HG02610 (cell line): ENCODE results near the gene CXorf49B.

Source experiments
- ATAC-seq: cut with Tn5 transposase; IDR thresholded peaks from one replicate; pipeline ENCODE4 v1.9.1; 2021; ENCODE audit warnings: mild to moderate bottlenecking, moderate library complexity; ENCODE audit not compliant: unreplicated experiment

Gene CXorf49B

DNA sequence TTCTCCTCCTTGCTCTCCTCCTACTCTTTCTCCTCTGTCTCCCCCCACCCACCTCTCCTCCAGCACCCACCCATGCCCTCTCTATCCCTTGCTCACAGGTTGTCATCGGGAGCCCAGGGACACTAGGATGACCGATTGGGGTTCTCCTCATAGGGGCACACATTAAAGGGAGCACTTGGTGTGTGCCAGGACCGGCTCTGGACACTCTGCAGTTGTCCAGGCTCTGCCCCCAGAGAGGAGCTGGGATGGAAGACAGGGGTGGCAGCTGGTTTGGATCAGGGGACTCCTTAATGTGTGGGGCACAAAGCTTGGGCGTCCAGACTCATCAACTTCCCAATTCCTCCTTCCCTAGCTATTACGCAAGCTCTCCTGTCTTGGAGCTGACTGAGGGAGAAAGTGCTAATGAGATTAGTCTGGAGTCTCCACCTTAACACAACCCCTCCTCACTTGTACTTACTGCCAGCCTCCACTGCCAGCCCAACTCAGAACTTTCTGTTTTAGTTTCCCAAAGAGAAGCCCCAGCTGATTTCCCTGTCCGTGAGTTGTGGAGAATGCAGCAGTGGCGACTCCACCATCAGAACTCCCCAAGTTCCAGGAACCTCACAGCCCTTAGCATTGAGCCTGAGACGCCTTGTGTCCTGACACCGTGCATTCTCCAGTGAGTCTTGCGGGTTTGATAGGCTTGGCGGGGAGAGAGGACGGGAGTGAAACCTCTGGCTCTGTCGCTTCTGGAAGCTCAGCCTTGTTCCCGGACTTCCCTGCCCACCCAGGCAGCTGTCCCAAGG lies 52.2 kb downstream of the CXorf49B start:
- ATAC-seq, result no peak

DNA sequence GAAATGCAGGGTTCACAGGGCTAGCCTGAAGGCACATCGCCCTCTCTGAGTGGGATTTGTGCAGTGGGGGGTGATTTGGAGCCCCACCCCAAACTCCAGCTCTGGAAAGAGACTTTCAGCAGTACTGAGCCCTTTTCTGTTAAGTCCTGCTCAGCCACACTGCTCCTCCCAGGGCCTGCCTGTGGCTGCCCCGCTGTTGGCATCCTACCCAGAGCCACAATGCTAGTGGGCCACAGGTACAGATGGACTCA lies 52.7 kb downstream of the CXorf49B start:
- ATAC-seq, result no peak
